GM18507 (cell line): ENCODE measurements around the gene NCOA4.
"Not testable (repeated sequence)": the region's sequence is repeated elsewhere in the genome, so short reads cannot be mapped to it uniquely, and the experiment has no call there.

ENCODE experiments used
- DNase-seq: peaks from one replicate; pipeline ENCODE4 v3.0.0; 2011; ENCODE audit warnings: low read depth; ENCODE audit not compliant: insufficient read length; ENCODE audit errors: extremely low spot score
- FAIRE-seq: peaks from 2 replicates; lab custom pipeline; 2011; peaks lifted over from hg19 to GRCh38; lab: Jason Lieb, UNC

The NCOA4 gene

DNA sequence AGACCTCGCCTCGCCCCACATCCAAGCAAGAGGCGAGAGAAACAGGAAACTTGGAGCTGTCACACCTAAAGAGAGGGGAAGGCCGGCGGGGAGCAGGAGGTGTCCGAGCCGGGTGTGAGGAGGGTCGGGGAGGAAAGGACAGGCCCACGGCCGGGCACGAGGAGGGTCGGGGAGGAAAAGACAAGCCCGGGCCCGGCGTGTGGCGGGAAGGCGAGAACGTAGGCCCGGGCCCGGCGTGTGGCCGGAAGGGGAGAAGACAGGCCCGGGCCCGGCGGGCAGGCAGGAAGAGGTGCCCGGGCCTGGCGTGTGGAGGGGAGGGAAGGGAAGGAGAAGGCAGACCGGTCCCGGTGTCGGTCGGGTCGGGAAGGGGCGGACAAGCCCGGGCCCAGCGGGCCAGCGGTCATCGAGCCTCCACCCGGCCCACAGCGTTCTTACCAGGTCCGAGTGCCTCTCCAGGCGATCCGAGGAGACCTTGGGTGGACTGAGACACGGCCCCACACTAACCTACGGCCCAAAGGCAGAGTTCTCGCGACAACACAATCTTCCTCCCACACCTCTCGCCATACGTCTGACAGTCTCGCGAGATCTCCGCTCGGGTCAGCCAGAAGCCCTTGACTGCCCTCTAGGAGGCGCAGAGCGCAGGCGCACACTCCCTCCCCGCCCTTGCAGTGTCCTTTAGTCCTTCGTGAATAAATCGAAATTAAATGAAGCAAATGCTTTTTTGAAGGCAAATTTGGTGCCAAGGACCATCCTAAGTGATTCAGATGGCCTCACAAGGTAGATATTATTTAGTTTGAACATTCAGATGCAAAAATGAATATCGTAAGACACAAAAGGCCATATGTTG lies at the start of gene NCOA4:
Gene NCOA4 (minus strand): TSS at position 533 of the 847 bp plus-strand sequence. CDS start 13,943 bp downstream, outside the sequence.
- DNase-seq (peak; percentile 99), FAIRE-seq (no peak)

DNA sequence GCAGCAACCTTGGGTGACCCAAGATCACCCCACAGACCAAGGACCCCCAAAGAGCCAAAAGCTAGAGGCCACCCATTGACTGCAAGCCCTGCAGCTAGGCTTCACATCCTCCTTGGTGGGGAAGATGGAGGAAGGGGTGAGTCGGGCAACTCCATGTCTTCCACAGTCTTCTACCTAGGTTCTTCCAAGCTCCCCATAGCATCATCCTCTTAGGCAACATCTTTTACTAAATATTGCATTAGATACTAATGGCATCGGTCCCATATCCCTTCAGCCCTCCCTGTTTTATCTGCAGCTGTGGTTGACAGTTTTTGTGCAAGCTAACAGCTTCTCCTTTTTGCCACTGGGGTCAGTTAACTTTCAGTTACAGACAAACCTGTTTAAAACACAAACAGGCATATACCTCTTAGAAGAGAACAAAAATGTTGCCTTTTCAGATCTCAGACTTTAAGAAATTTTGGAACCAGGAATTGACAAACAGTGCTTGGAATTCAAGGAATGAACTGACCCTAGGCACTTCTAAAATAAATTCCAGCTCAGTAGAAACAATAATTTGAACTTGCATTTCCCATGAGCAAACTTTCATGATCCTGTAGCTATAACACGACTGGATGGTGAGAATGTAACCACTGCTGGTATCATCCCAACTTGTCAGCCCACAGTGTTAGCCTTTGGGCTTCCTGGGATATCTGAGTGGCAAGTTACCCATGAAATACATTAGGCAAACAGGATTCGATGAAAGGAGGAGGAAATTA lies 49.6 kb upstream of the NCOA4 start:
- DNase-seq (no peak), FAIRE-seq (no peak)

DNA sequence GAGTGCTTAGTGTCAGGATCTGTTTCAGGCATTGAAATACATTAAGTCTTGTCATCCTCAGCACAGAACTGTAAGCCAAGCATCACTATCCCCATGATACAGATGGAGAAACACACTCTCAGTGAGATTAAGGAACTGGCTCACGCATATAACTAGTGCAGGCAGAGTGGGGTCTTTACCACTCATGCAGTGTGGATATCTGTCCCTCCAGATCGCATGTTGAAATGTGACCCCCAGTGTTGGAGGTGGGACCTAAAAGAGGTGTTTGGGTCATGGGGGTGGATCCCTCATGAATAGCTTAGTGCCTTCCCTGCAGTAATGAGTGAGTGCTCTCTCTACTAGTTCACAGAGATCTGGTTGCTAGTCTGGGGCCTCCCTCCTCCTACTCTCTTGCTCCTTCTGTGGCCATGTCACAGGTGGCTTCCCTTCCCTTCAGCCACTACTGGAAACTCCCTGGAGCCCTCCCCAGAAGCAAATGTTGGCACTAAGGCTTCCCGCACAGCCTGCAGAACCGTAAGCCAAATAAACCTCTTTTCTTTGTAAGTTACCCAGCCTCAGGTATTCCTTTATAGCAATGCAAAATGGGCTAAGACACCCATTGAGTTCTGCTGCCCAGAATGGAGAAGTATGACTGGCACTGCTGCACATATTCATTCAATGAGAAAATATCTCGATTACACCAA lies 47.4 kb upstream of the NCOA4 start:
- FAIRE-seq (no peak), DNase-seq (no peak)

DNA sequence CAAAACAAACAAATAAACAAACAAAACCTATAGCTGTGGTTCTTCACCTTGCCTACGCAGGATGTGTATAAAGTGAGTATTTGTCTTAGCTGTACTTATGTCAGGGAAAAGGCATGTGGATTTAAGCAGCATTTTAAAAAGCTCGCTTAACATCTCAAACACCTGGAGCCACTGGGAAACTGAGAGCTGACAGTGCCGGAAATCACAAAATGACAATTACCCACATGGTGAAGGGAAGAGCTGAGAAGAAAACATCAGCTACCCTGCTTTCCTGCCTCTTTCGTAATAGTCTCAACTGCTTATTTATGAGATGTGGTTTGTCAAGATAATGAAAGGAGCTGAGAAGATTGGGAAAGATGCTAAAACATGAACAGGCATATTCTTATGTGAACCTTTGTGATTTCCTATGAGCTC lies 46.7 kb upstream of the NCOA4 start:
- no peak for DNase-seq
- FAIRE-seq, result no peak

DNA sequence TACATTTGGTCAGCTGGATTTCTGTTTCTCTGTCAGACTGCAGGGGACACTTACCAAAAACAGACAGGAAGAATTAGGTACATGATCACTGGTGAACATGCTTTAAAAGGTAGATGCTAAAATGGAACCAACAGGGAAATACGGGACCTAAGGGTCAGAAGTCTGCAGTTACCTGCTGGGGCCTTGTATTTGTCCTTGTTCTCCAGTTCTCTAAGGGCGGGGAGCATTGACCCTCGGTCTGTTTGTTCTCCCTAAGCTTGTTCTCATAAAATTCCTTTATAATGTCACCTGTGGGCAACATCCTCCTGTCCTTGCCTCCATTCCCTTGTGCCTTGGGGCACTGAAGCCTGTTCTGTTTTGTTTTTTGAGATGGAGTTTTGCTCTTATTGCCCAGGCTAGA lies 45.4 kb upstream of the NCOA4 start:
- no peak for FAIRE-seq

DNA sequence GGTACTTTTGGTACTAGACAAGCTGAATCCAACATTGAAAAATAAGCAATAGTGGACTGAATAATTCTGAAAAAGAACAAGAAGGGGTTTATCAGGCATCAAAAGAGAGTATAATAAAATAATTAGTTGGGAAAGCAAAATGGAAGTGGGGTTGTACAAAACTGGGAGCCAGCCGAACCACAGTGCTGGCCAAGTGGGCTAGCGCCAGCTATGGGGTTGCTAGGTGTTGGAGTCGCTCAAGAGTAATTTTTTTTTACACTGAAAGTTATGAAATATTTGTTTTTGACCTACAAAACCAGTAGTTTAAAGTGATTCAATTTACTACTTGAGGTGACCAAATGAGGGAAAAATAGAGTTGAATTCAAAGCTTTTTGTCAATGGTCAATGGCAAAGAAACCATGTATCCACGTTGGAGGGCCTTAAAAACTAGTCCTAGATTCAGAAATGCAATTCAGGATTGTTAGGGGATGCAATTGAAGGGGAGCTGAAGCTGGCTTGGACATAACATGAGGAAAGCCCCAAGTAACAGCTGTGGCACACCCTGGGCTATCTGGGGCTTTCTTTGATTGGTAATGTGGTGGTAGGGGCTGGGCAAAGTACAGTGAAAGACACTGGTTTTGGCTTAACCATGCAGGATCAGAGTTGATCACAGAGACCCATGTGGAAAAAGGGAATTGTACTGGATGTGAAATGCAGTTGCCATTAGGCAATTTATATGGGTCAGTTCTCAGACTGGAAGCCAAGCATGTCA lies 43.9 kb upstream of the NCOA4 start:
- DNase-seq (no peak), FAIRE-seq (no peak)

More for the DNA sequence above, 45.4 kb upstream of the NCOA4 start:
- no peak for DNase-seq

DNA sequence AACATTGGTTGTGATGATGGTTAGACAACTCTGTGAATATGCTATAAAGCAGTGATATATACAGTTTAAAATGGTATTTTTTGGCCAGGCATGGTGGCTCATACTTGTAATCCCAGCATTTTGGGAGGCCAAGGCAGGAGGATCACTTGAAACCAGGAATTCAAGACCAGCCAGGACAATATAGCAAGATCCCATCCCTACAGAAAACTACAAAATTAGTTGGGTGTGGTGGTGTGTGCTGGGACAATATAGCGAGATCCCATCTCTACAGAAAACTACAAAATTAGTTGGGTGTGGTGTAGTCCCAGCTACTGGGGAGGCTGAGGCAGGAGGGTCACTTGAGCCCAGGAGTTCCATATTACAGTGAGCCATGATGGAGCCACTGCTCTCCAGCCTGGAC lies 43.1 kb upstream of the NCOA4 start:
- FAIRE-seq (no peak), DNase-seq (no peak)

DNA sequence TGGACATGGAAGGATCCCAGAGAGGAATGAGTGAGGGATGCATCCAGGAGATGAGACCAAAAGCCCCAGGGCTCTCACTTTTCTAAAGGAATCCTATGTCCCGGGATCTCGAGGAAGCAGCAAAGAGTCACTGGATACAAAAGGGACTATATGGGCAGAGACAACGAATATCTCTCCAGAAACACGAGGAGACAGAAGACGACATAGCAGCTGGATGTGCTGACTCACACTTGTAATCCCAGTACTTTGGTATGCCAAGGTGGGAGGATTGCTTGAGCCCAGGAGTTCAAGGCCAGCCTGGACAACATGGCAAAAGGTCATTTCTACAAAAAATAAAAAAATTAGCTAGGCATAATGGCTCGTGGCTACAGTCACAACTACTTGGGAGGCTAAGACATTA lies 40.3 kb upstream of the NCOA4 start:
- no peak for DNase-seq

DNA sequence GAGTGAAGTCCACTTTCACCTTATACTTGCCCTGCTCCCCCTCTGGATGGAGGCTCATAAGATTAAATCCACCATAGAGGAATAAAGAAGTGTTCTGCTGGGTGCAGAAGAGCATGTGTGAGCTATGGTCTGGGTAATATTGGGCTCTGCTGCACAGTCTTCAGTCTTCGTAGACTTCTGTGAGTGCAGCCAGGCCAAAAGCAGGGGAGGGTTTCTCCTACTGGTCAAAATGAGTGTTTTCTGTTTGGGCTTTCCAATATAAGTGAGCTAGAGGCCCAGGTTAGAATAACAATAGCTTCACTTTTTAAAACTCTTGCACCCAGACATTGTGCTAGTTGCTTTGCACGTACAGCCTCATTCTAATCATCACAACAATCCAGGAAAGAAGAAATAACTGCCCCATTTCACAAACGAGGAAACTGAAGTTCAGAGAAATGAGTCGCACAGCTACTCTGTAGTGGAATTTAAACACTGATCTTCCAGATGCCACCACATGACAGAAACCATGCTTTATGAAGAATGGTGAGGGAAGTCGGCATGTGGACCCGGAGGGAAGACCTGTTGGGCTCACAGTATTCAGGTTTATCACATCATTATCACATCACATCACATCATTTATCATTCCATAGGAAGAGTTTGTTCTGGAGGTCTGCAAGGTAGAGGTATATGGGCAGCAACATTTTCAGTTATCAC lies 39.5 kb upstream of the NCOA4 start:
- DNase-seq (no peak), FAIRE-seq (no peak)

More for the DNA sequence above, 40.3 kb upstream of the NCOA4 start:
- FAIRE-seq, result no peak

DNA sequence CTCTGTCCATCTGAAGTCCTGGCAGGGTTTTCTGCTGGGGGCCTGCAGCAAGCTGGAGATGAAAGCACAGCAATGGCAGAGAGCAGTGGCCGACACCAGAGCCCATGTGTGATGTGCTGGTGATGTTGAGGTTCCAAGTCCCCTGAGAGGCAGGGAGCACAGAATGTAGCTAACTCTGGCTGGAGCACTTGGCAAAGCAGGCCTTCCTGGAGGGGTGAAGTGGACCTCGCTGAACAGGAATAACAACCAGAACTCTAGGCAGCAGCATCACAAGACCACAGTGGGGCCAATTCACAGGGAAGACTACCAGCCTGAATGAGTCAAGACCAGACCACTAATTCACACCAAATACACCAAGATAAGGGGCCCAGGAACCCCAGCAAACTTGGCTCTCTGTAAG lies 38.5 kb upstream of the NCOA4 start:
- FAIRE-seq, result no peak
- no peak for DNase-seq

DNA sequence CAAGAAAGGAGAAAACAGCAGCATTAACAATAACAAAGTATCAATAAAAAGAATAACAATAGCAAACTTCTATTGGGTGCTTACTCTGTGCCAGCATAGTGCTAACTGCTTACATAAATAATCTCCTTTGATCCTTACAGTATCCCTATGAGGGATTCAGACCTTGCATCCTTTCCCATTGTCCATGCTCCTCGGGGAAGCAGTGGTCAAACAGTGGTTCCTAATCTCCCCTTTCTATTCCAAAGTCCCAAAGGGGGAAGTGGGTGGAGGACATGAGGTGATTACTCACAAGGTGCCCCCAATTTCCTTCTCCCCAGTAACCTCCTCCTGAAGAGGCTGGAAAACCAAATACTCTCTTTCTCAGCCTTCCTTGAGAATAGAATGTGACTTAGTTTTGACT lies 37.7 kb upstream of the NCOA4 start:
- no peak for DNase-seq
- FAIRE-seq, result no peak

DNA sequence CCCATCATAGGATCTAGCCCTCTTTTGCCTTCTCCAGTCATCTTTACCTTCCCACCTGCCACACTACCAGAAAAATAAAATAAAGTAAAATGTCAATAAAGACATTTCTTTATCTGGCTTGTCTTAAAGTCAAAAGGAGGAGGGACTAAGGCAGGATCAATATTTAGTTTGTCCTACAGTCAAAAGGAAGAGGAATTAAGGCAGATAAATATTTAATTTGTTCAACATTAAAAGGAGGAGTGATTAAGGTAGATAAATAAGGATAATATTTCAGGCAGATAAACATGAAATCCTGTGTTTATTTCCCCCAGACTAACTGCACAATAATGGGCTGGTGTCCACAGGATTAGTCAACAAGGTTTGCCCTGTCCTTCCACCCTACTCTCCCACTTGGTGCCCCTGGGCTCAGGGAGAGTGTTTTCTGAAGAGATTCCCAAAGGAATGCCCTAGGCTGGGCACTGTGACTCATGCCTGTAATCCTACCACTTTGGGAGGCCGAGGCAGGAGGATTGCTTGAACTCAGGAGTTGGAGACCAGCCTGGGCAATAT lies 33.9 kb upstream of the NCOA4 start:
- DNase-seq, result no peak

DNA sequence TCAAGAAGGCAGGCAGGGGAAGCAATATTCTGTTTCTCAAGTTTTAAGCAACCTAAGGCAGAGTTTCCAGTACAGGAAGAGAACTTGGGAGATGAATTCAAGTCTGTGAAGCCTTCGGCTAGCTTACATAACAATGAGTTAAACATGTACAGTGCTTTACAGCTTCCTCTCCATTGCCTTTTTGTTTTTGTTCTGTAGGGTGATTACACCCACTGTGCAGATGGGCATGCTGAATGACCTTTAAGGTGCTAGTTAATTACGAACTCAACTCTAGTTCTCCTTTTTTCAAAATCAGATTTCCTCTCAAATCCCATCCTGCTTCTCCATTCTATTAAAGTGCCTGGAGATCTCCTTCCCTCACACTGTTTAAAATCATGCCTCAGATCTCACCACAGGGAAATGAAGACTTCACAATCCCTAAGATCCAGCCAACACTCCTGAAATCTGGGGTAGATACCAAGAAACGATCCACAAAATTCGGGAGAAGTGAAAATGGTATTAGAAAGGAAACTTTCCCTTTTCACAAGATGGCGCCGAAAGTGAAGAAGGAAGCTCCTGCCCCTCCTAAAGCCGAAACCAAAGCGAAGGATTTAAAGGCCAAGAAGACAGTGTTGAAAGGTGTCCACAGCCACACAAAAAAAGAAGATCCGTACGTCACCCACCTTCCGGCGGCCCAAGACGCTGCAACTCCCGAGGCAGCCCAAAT lies 32.5 kb upstream of the NCOA4 start:
- no peak for FAIRE-seq

More for the DNA sequence above, 33.9 kb upstream of the NCOA4 start:
- no peak for FAIRE-seq

DNA sequence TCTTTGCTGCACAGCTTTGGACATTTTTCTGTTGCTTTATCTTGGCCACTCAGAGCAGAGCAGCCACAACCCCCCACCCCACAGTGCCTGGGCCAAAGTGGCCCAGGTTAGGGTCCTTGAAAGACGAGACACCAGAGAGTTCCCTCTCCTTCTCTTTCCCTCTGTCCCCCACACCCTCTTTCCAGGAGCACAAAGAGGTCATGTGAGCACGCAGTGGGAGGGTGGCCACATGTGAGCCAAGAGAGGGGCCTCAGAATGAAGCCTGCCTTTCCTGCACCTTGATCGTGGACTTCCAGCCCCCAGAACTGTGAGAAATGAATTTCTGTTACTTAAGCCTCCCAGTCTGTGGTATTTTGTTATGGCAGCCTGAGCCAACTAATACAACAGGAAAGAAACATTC lies 30.3 kb upstream of the NCOA4 start:
- FAIRE-seq, result no peak
- DNase-seq, result no peak

More for the DNA sequence above, 32.5 kb upstream of the NCOA4 start:
- no peak for DNase-seq

DNA sequence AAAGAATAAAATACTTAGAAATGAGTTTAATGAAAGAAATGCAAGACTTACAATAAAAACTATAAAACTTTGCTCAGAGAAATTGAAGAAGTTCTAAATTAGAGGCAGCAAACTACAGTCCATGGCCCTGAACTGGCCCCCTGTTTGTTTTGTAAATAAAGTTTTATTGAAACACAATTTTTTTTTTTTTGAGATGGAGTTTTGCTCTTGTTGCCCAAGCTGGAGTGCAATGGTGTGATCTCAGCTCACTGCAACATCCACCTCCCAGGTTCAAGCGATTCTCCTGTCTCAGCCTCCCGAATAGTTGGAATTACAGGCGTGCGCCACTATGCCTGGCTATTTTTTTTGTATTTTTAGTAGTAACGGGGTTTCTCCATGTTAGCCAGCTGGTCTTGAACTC lies 27.5 kb upstream of the NCOA4 start:
- not testable (repeated sequence) for DNase-seq, FAIRE-seq

DNA sequence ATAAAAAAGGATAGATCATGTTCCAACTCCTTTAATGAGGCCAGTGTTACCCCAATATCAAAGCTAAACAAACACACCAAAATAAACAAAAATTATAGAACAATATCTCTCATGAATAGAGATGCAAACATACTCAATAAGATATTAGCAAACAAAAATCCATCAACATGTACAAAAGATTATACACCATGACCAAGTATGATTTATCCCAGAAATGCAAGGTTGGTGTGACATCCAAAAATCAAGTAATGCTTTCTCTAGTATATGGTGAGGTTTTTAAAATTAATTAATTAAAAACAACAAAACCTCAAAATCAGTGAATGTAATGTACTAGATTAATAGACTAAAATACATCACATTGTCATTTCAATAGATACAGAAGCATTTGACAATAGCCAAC lies 26.6 kb upstream of the NCOA4 start:
- FAIRE-seq (no peak), DNase-seq (no peak)

DNA sequence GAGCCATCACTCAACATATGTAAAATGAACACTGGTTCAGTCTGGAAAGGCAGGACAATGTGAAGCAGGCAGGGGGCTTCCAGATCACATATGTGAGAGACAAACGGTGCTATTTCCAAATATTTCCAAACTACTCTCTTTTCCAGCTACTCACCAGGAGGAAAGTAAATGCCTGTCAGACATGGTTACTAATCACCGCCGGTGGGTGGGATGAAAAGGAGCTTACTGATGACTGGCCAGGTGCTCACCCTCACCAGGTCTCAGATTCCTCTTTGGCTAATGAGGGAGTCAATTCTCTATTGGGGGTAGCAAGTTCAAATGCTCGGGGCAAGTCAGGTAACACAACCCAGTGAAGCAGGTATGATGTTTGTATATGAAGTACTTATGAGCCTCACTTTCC lies 25.3 kb upstream of the NCOA4 start:
- no peak for FAIRE-seq
- DNase-seq, result no peak
